NCI-H446 treated with DMSO at 0.1 percent for 48 hours (cell line): ENCODE measurements around the gene RUSC1.
"Not testable (repeated sequence)": the region's sequence is repeated elsewhere in the genome, so short reads cannot be mapped to it uniquely, and the experiment has no call there.

Experiments used
- DNase-seq: peaks from one replicate; lab custom pipeline; 2025; lab: John Stamatoyannopoulos, UW

RUSC1 gene

DNA sequence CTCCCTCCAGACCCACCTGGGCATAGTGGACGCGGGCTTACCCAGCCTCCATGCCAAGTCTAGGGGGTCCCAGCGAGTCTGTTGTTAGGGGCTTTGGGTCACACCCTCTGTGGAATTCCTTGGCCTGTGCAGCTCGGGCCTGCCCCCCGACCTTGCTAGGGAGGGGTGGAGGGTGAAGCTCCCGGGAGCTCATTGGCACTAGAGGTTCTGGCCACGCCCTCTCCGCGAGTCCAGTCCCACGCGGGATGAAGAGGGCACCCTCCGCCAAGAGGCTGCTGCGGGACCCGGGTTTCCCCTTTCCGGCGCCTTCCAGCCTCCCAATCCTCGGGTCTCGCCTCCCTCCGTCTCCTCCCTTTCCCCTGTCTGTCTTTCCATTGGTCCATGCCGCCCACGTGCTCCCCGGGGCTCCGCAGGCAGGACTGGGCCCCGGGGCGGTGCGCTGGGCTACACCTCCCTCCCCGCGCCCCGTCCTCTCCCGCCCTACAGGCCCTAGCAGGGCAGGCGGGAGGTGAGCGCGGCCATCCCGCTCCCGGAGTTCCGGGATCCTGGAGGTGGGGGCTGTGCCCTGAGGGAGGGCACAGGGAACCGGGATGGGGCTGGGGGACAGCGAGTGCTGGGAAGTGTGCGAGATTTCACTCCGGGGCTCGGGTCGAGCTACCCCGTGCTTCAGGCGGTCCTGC lies 3.5 kb downstream of the RUSC1 start:
- DNase-seq: peak; percentile 96

DNA sequence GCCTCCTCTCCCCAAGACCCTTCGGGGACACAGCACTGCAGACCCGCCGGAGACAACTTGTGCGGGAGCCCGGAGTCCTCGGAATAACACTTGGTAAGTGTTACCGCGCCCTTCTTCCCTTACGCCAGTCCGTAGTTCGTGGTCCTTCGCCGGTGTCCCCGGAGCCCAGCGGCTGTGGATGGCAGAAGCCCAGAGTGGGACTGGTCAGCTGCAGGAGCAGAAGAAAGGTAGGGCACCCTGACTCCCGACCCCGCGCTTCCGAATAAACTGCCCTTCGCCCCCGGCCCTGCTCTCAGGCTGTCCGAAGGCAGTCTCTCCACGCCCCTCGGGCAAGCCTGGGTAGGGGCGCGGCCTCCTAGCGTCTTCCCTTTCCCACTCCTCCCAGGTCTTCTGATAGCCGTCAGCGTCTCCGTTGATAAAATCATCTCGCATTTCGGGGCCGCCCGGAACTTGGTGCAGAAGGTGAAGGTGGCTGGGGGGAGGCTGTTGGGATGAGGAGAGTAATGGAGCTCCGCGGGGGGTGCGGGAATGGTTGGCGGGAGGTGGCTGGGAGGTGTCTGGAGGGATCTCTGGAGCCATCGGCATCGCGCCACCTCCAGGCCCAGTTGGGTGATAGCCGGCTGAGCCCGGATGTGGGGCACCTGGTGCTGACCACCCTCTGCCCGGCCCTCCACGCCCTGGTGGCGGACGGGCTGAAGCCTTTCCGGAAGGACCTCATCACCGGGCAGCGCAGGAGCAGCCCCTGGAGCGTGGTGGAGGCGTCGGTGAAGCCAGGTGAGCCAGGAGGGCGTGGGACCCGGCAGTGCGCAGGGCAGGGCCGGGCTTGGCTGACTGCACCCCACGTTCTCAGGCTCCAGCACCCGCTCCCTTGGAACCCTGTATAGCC lies 4.3 kb downstream of the RUSC1 start:
- DNase-seq: peak; percentile 19

DNA sequence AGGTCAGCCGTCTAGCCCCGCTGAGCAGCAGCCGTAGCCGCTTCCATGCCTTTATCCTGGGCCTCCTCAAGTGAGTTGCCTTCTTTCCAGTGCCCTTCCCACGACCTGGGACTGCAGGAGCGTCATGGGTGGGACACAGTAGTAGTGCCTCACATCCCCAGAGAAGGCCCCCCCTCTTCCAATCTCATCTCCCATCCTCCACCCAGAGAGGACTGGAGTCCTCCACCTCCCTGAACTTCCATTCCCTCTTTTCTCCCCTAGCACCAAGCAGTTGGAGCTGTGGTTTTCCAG lies 4.9 kb downstream of the RUSC1 start:
- DNase-seq: no peak

GRCh38 chr1:155326020-155326526 lies 5.4 kb downstream of the RUSC1 start:
- DNase-seq: no peak

DNA sequence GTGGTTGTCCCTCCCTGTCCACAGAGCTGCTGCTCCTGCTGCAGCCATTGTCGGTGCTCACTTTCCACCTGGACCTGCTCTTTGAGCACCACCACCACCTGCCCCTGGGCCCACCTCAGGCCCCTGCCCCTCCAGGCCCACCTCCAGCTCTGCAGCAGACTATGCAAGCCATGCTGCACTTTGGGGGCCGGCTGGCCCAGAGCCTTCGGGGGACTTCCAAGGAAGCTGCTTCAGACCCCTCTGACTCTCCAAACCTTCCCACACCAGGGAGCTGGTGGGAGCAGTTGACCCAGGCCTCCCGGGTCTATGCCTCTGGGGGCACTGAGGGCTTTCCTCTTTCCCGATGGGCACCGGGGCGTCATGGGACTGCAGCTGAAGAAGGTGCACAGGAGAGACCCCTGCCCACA lies 5.9 kb downstream of the RUSC1 start:
- no peak for DNase-seq

DNA sequence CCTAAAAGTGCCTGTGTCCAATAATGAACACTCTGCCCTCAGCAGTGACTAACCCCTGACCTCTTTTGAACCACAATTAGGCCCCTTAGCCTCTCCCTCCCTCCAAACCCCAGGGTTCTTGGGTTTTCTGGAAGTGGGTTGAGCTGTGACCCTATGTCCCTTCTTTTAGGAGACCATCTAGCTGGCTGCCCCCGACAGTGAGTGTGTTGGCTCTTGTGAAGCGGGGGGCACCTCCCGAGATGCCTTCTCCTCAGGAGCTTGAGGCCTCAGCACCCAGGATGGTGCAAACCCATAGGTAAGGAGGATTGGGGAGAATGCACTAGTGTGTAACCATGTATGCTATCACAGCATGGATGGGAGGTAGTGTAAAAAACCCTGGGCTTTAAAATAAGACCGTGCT lies 7.3 kb downstream of the RUSC1 start:
- no peak for DNase-seq

DNA sequence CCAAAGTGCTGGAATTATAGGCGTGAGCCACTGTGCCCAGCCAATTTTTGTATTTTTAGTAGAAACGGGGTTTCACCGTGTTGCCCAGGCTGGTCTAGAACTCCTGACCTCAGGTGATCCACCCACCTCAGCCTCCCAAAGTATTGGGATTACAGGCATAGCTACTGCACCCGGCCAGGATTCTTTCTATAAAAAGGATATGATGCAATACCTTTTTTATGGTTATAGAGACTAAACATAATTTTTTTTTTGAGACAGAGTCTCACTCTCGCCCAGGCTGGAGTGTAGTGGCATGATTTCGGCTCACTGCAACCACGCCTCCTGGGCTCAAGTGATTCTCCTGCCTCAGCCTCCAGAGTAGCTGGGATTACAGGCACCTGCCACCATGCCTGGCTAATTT lies 8.2 kb downstream of the RUSC1 start:
- DNase-seq: not testable (repeated sequence)

DNA sequence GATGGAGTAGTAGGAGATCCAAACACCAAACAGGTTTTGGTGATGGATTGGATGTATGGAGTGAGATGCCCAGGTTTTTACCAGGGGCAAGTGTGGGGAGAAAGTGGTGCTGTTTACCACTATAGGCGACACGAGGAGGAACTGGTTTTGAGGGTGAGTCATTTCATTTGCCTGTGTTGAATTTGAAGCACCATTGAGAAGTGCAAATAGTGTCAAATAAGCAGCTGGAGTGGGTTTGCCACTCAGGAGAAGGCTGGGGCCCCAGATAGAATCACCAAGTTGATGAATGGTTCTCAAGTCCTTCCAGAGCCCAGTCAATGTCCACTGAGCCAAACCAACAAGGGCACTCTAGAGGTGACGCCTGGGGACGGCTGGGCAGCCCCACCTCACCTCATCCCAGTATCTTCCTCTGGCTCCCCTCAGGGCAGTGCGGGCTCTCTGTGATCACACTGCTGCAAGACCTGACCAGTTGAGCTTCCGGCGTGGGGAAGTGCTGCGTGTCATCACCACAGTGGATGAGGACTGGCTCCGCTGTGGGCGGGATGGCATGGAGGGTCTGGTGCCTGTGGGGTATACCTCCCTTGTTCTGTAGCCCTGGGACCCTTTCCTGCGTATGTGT lies 9.4 kb downstream of the RUSC1 start:
- DNase-seq: no peak

- DNase-seq: no peak
These were observed 14.3 kb downstream of the RUSC1 start for GRCh38 chr1:155334962-155335361.

GRCh38 chr1:155339515-155340097 lies 18.9 kb downstream of the RUSC1 start:
- DNase-seq: no peak

GRCh38 chr1:155342842-155343241 lies 22.1 kb downstream of the RUSC1 start:
- DNase-seq: no peak

- no peak for DNase-seq
These were observed 31.9 kb downstream of the RUSC1 start for GRCh38 chr1:155352631-155353030.

DNA sequence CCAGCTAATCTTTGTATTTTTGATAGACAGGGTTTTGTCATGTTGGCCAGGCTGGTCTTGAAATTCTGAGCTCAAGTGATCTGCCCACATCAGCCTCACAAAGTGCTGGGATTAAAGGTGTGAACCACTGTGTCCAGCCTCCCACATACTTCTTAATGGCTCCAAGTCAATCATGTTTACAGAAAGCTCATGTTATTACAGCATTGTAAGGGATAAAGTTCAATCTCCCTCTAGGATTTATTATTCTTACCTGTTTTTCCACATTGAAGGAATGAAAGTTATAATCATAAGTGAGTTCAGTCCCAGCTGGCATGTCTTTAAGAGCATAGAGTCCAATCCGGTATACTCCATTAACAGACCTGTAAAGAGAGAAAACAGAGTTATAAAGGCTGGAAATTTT lies 39.4 kb downstream of the RUSC1 start:
- no peak for DNase-seq

GRCh38 chr1:155379180-155379579 lies 58.5 kb downstream of the RUSC1 start:
- DNase-seq: no peak

DNA sequence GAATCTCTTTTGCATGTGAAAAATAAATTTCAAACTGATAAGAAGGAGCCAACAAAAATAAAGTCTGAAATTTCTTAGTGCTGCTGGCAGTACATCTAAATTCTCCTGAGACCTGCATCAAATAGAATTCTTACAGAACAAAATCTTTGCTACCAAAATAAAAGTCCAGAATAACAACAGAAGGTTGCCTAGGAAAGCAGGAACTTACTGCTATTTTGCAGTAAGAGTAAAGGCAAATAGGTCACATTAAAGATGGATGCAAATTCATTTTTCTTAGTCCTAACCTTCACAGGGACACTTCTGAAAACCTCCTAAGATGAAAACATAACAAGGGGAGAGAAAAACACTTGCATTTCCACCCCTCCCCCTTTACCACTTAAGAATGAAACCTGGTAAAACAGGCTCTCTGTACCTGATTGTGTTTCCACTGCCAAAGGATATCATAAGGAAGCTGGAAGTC lies 59.0 kb downstream of the RUSC1 start:
- DNase-seq: no peak
